Naive thymus-derived CD4-positive, alpha-beta T cell (primary cell): ENCODE results near the gene FRMD5. TPM values are rescaled to one million over a fixed set of nuclear protein-coding genes. Genes with fewer than 3 reads are reported as not detected.
"Not testable (repeated sequence)": the region's sequence is repeated elsewhere in the genome, so short reads cannot be mapped to it uniquely, and the experiment has no call there.

Experiments used
- ATAC-seq: fragments of 150-1000 bp; cut with Tn5 transposase; 2 replicates; pipeline ENCODE4 v1.10.0; 2021; ENCODE audit warnings: mild to moderate bottlenecking, moderate library complexity
- CTCF ChIA-PET: fragments of 350-600 bp; sonication (Branson Sonifier 250); formaldehyde crosslinking; loops from one replicate; lab custom pipeline; 2021; ENCODE audit warnings: antibody characterized with exemption; lab: Charles Lee
- POLR2A ChIA-PET: fragments of 350-600 bp; sonication (Branson Sonifier 250); formaldehyde crosslinking; loops from one replicate; lab custom pipeline; 2021; ENCODE audit warnings: antibody characterized with exemption, inconsistent platforms; lab: Charles Lee
- DNase-seq, 9 donors: peaks; one replicate each; pipeline versions ENCODE4 v3.0.0 to v3.0.0-alpha.2; 2020 to 2022; ENCODE audit warnings: mixed read lengths in 1 of 9
- H3K27ac ChIP-seq: one replicate; pipeline ENCODE4 v1.7.0; 2013; ENCODE audit warnings: mild to moderate bottlenecking, low read depth, low read length, moderate library complexity
- H3K27me3 ChIP-seq, 2 donors: one replicate each; pipeline ENCODE4 v1.7.0; 2013; ENCODE audit warnings: low read length in 2 of 2, mild to moderate bottlenecking in 2 of 2, moderate library complexity in 2 of 2; ENCODE audit not compliant: control insufficient read depth in 2 of 2, insufficient read depth in 2 of 2
- H3K36me3 ChIP-seq, 3 experiments: 1 replicate in 2 of 3; 2 replicates in 1 of 3; pipeline ENCODE4 v1.7.0; 2013; ENCODE audit warnings: low read length in 3 of 3, mild to moderate bottlenecking in 3 of 3, moderate library complexity in 1 of 3; ENCODE audit not compliant: insufficient read depth in 3 of 3, control insufficient read depth in 2 of 3
- H3K4me1 ChIP-seq, 2 donors: one replicate each; pipeline ENCODE4 v1.7.0; 2013; ENCODE audit warnings: low read length in 2 of 2, mild to moderate bottlenecking in 2 of 2, moderate library complexity in 1 of 2; ENCODE audit not compliant: control insufficient read depth in 2 of 2, insufficient read depth in 2 of 2
- H3K4me3 ChIP-seq: 2 replicates; pipeline ENCODE4 v1.7.0; 2013; ENCODE audit warnings: mild to moderate bottlenecking, low read length
- H3K9me3 ChIP-seq, 3 experiments: 1 replicate in 2 of 3; 2 replicates in 1 of 3; pipeline ENCODE4 v1.7.0; 2013; ENCODE audit warnings: low read length in 3 of 3; ENCODE audit not compliant: control insufficient read depth in 2 of 3
- H3K27ac Mint-ChIP-seq, 9 donors: one replicate each; pipeline ENCODE4 v1.8.0; 2020 to 2022; ENCODE audit warnings: mixed read lengths in 9 of 9, mild to moderate bottlenecking in 8 of 9, moderate library complexity in 5 of 9, inconsistent platforms in 2 of 9
- H3K27me3 Mint-ChIP-seq, 5 donors: one replicate each; pipeline ENCODE4 v1.8.0; 2021 to 2022; ENCODE audit warnings: mixed read lengths in 5 of 5, mild to moderate bottlenecking in 1 of 5
- H3K36me3 Mint-ChIP-seq, 5 donors: one replicate each; pipeline ENCODE4 v1.8.0; 2020 to 2022; ENCODE audit warnings: mixed read lengths in 5 of 5, mild to moderate bottlenecking in 3 of 5, inconsistent platforms in 1 of 5
- H3K4me1 Mint-ChIP-seq, 7 donors: one replicate each; pipeline ENCODE4 v1.8.0; 2020 to 2022; ENCODE audit warnings: mixed read lengths in 7 of 7, mild to moderate bottlenecking in 3 of 7, inconsistent platforms in 1 of 7
- H3K4me3 Mint-ChIP-seq, 10 donors: one replicate each; pipeline ENCODE4 v1.8.0; 2020 to 2022; ENCODE audit warnings: mild to moderate bottlenecking in 10 of 10, mixed read lengths in 10 of 10, moderate library complexity in 6 of 10, inconsistent platforms in 2 of 10
- H3K9me3 Mint-ChIP-seq, 11 donors: one replicate each; pipeline ENCODE4 v1.8.0; 2020 to 2022; ENCODE audit warnings: mixed read lengths in 11 of 11, mild to moderate bottlenecking in 4 of 11, inconsistent platforms in 1 of 11, moderate library complexity in 1 of 11
- intact Hi-C, 2 donors: fragments of 100-400 bp; cut with micrococcal nuclease; formaldehyde crosslinking; loops; one replicate each; pipeline ENCODE4 v1.15.1; 2023
- polyA plus RNA-seq, 2 donors: library from polyadenylated mRNA; unstranded; fragments of 300-500 nt; fragmentation: Illumina TruSeq; gene quantifications; one replicate each; pipeline ENCODE4 v1.2.3, GENCODE V29; 2021
- total RNA-seq, 6 experiments: library from RNA in 5 of 6; stranded (reverse) in 5 of 6; gene quantifications; 1 replicate in 5 of 6; 2 replicates in 1 of 6; pipeline ENCODE4 v1.2.3 and lab custom pipeline; 2021 to 2026

The FRMD5 gene
- total and polyA plus RNA-seq, 7 experiments from 2014 or later = 0.31 to 0.39 (median 0.35) TPM; not detected in 4

DNA sequence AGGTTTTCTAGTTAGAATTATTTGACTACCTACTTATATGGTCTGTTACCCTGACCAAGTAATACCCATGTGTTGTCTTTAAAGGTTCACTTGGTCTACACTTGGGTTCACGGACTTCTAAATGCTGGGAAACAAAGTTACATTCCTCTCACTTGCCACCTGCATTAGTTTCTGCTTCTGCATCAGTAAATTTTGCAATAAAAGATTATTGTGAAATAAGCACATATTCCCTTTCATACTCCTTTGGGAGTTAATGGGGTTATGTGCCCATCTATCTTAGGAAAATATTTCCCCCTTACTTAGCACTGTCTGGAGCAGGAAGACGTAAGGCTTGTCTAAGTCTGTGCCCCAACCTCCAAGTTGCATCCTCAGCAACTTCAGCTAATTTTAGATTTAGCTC lies 160.7 kb downstream of the FRMD5 start:
- Mint-ChIP-seq H3K4me1 (peaks cover 0 to 1% (median 0%) of the 10 kb centered on the region in 7 donors), H3K36me3 (peaks cover 0 to 2% (median 0%) of the 10 kb centered on the region in 5 donors), H3K27me3 (peaks cover 14 to 20% (median 18%) of the 10 kb centered on the region in 5 donors), H3K4me3 (no peak overlapping the region), H3K27ac (no peak overlapping the region), H3K9me3 (peaks cover 0 to 4% (median 0%) of the 10 kb centered on the region in 11 donors)
- no peaks in the 10 kb centered on the region for H3K36me3 ChIP-seq
- no peak for DNase-seq
- ChIA-PET CTCF (no interaction called here), POLR2A (no interaction called here)
- H3K4me3 ChIP-seq = no peak overlapping the region
- no peaks in the 10 kb centered on the region for H3K9me3 ChIP-seq
- no peak overlapping the region for H3K27ac ChIP-seq
- ATAC-seq = no peak
- H3K4me1 ChIP-seq = no peaks in the 10 kb centered on the region
- intact Hi-C loops = no loop called here
- H3K27me3 ChIP-seq = no peaks in the 10 kb centered on the region

DNA sequence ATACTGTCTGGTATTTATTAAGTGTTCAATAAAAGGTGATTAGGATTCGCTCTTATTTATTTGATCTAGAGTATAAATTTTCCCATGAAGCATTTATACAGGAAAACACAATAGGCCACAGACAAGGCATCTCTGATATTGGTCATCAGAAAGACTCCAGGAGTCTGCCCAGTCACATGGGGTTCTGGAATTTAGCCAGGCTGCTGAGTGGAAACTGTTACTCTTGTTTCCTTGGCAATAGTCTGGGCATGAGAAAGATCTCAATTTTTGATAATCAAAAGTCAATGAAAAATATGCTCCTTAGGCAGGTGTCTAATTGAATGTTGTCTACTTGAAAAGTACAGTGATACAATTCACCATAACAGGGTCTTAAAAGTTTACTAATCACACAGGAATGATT lies 161.2 kb downstream of the FRMD5 start:
- no peak for ATAC-seq
- H3K9me3 Mint-ChIP-seq = peaks cover 0 to 4% (median 0%) of the 10 kb centered on the region in 11 donors
- no peaks in the 10 kb centered on the region for H3K27me3 ChIP-seq
- peaks cover 13 to 20% (median 17%) of the 10 kb centered on the region in 5 donors for H3K27me3 Mint-ChIP-seq
- H3K4me3 ChIP-seq = no peak overlapping the region
- no peak overlapping the region for H3K27ac ChIP-seq
- H3K36me3 ChIP-seq = no peaks in the 10 kb centered on the region
- POLR2A ChIA-PET = no interaction called here
- no peak for DNase-seq
- H3K4me1 ChIP-seq = no peaks in the 10 kb centered on the region
- H3K4me3 Mint-ChIP-seq = no peak overlapping the region
- no peak overlapping the region for H3K27ac Mint-ChIP-seq
- H3K9me3 ChIP-seq = no peaks in the 10 kb centered on the region
- H3K4me1 Mint-ChIP-seq = peaks cover 0 to 1% (median 0%) of the 10 kb centered on the region in 7 donors
- H3K36me3 Mint-ChIP-seq = peaks cover 0 to 2% (median 0%) of the 10 kb centered on the region in 5 donors
- intact Hi-C loops = no loop called here
- CTCF ChIA-PET = no interaction called here

DNA sequence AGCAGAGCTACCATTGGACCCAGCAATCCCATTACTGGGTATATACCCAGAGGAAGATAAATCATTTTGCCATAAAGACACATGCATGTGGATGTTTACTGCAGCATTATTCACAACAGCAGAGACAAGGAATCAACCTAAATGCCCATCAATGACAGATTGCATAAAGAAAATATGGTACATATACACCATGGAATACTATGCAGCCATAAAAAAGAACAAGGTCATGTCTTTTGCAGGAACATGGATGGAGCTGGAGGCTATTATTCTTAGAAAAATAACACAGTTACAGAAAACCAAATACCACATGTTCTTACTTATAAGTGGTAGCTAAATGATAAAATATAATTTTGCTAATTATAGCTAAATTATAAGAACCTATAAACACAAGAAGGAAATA lies 162.3 kb downstream of the FRMD5 start:
- H3K27ac ChIP-seq, POLR2A ChIA-PET, H3K4me1 Mint-ChIP-seq, H3K9me3 ChIP-seq, intact Hi-C loops, H3K4me1 ChIP-seq, H3K27me3 ChIP-seq, H3K27ac Mint-ChIP-seq, H3K4me3 Mint-ChIP-seq, H3K9me3 Mint-ChIP-seq, H3K4me3 ChIP-seq, H3K36me3 ChIP-seq, CTCF ChIA-PET, H3K36me3 Mint-ChIP-seq, ATAC-seq, DNase-seq: not testable (repeated sequence)
- peaks cover 7 to 17% (median 15%) of the 10 kb centered on the region in 5 donors for H3K27me3 Mint-ChIP-seq

DNA sequence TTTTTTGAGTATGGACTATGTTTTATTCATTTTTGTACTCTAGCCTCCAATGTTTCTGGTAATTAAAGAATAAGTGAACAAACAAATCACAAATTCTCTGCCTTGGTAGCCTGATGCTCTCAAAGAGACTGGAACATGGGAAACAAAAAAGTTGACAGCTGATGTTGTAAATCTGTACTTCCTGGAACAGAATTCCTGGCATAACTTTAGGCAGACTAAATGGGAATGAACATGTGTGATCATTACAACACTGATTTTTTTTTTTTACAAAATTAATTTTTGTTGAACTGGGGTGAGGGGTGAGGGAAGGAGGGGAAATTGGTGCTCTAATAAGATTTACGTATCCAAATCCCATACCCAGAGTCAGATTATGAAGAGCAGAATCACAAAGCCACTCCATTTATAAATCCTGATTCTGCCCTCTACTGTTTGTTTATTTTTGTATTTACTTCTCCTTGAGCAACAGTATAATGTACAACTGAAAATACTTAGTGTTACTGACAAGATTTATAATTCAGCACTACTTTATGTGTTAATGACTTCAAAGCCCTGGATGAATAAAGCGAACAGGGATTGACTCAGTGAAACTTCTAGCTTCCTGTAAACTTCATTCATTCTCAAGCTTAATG lies 165.0 kb downstream of the FRMD5 start:
- Mint-ChIP-seq H3K9me3 (peaks cover 0 to 4% (median 0%) of the 10 kb centered on the region in 11 donors), H3K4me1 (peaks cover 0 to 2% (median 0%) of the 10 kb centered on the region in 7 donors), H3K36me3 (peaks cover 0 to 2% (median 0%) of the 10 kb centered on the region in 5 donors), H3K4me3 (no peak overlapping the region), H3K27me3 (peaks cover 14 to 24% (median 19%) of the 10 kb centered on the region in 5 donors), H3K27ac (no peak overlapping the region)
- H3K4me1 ChIP-seq = no peaks in the 10 kb centered on the region
- ChIA-PET CTCF (interaction anchor here (0.7 kb wide), 1 partner anchor 126 kb away, joined by 4 read pairs; no protein-coding TSS in a partner anchor), POLR2A (no interaction called here)
- no peak overlapping the region for H3K4me3 ChIP-seq
- intact Hi-C loops = no loop called here
- H3K27me3 ChIP-seq = no peaks in the 10 kb centered on the region
- ATAC-seq = no peak
- no peaks in the 10 kb centered on the region for H3K36me3 ChIP-seq
- no peak for DNase-seq
- no peaks in the 10 kb centered on the region for H3K9me3 ChIP-seq
- H3K27ac ChIP-seq = no peak overlapping the region

DNA sequence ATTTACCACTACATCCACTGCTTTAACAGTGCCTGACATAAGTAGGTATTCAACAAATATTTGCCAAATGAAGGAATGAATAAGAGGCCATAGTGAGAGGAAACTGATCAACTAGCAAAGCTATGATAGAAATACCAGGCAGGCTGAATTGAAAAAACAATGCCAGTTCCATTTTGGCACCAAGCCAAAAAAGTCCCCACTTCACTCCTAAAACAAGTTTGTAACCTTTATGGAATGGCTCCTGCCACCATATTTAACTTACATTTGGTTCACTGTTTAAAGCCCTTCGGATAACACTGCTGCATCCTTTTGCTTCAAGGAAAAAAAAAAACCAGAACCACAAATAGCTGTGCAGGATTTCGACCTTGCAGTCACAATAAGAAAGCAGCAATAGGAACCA lies 166.1 kb downstream of the FRMD5 start:
- Histone ChIP-seq H3K9me3 (no peaks in the 10 kb centered on the region), H3K27ac (no peak overlapping the region), H3K36me3 (no peaks in the 10 kb centered on the region), H3K27me3 (no peaks in the 10 kb centered on the region), H3K4me3 (no peak overlapping the region), H3K4me1 (no peaks in the 10 kb centered on the region)
- peaks cover 14 to 25% (median 20%) of the 10 kb centered on the region in 5 donors for H3K27me3 Mint-ChIP-seq
- H3K27ac Mint-ChIP-seq = no peak overlapping the region
- DNase-seq (no peak), ATAC-seq (no peak)
- H3K36me3 Mint-ChIP-seq = peaks cover 0 to 2% (median 0%) of the 10 kb centered on the region in 5 donors
- CTCF ChIA-PET = no interaction called here
- POLR2A ChIA-PET = no interaction called here
- intact Hi-C loops = no loop called here
- peaks cover 0 to 4% (median 0%) of the 10 kb centered on the region in 11 donors for H3K9me3 Mint-ChIP-seq
- peaks cover 0 to 2% (median 0%) of the 10 kb centered on the region in 7 donors for H3K4me1 Mint-ChIP-seq
- H3K4me3 Mint-ChIP-seq = no peak overlapping the region

DNA sequence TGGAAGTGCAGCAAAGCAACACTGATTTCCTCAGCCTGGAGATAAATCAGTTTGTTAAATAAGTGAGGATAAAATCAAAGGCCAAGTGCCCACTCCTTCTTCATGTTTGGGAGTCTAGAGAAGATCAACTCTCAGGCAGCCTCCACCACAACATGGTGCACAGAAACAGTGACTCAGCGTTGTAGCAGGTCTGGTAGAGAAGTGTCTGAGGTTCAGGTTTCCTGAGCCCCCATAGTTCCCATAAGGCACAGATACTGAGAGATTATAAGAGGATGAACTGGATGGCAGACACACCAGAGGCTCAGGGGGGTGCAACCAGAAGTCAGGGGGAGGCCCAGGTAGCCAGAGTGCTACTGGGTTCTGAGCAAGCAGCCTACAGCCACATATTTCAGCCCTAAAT lies 166.7 kb downstream of the FRMD5 start:
- Mint-ChIP-seq H3K27ac (no peak overlapping the region), H3K9me3 (peaks cover 0 to 4% (median 0%) of the 10 kb centered on the region in 11 donors), H3K27me3 (peaks cover 17 to 26% (median 20%) of the 10 kb centered on the region in 5 donors), H3K4me3 (no peak overlapping the region), H3K4me1 (peaks cover 0 to 2% (median 0%) of the 10 kb centered on the region in 7 donors), H3K36me3 (peaks cover 0 to 2% (median 0%) of the 10 kb centered on the region in 5 donors)
- no peak overlapping the region for H3K4me3 ChIP-seq
- intact Hi-C loops = no loop called here
- ATAC-seq (no peak), DNase-seq (no peak)
- CTCF ChIA-PET = no interaction called here
- H3K9me3 ChIP-seq = no peaks in the 10 kb centered on the region
- H3K27ac ChIP-seq = no peak overlapping the region
- H3K27me3 ChIP-seq = no peaks in the 10 kb centered on the region
- POLR2A ChIA-PET = no interaction called here
- H3K4me1 ChIP-seq = no peaks in the 10 kb centered on the region
- H3K36me3 ChIP-seq = no peaks in the 10 kb centered on the region

DNA sequence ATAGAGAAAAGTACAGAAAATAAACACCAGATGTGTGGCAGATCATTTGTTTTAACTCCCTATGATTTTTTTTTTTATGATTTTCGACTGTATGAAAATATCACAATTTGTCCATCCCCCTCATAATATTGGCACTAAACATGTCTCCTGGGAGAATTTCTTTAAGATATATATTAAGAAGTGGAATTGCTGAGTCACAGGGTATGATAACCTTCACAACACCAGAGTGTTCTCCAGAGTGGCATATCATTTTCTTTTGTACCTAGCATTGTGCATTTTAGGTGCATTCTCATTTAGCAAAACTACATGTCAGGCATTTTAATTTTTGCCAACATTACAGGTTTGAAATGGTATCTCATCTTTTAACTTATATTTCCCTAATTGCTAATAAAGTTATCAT lies 170.9 kb downstream of the FRMD5 start:
- CTCF ChIA-PET = no interaction called here
- Mint-ChIP-seq H3K27me3 (peaks cover 16 to 28% (median 19%) of the 10 kb centered on the region in 5 donors), H3K9me3 (peaks cover 0 to 4% (median 0%) of the 10 kb centered on the region in 11 donors), H3K27ac (no peak overlapping the region), H3K4me3 (no peak overlapping the region), H3K4me1 (peaks cover 0 to 2% (median 0%) of the 10 kb centered on the region in 7 donors), H3K36me3 (no peaks in the 10 kb centered on the region)
- intact Hi-C loops = no loop called here
- H3K4me3 ChIP-seq = no peak overlapping the region
- no peak overlapping the region for H3K27ac ChIP-seq
- H3K27me3 ChIP-seq = no peaks in the 10 kb centered on the region
- H3K36me3 ChIP-seq = no peaks in the 10 kb centered on the region
- no peaks in the 10 kb centered on the region for H3K9me3 ChIP-seq
- DNase-seq (no peak), ATAC-seq (no peak)
- H3K4me1 ChIP-seq = no peaks in the 10 kb centered on the region
- POLR2A ChIA-PET = no interaction called here
